ENCODE data around the gene MORF4L1.
"Not testable (repeated sequence)": the region's sequence is repeated elsewhere in the genome, so short reads cannot be mapped to it uniquely, and the experiment has no call there.

MORF4L1 gene

DNA sequence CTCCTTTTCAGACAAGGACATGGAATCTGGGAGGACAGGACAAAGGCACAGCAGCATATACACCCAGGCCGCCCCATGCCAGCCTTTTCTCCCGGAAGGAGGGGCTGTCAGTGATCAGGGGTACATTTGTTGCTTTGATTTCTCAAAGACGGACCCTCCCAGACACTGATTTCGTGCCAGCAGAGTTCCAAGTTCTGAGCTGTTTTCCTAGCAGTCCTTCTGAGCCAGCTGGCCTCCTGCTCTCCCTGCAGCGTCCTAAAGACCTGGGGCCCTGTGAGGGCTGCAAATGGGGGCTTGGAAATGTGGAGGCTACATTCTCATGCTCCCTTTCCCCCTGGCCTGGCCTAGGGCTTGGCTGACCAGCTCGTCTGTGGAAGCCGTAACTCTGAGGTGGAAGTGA, 49.8 kb downstream of the MORF4L1 start:
- in situ Hi-C loops (cut with MboI; ENCODE audit: low sequenced_read_pairs, unreplicated experiment) = loop anchor here (5.0 kb wide), 1 partner anchor 105 kb away; no protein-coding TSS in a partner anchor
- DNase-seq (ENCODE audit: low spot score) = no peak
- TF ChIP-seq, protein P1, sequence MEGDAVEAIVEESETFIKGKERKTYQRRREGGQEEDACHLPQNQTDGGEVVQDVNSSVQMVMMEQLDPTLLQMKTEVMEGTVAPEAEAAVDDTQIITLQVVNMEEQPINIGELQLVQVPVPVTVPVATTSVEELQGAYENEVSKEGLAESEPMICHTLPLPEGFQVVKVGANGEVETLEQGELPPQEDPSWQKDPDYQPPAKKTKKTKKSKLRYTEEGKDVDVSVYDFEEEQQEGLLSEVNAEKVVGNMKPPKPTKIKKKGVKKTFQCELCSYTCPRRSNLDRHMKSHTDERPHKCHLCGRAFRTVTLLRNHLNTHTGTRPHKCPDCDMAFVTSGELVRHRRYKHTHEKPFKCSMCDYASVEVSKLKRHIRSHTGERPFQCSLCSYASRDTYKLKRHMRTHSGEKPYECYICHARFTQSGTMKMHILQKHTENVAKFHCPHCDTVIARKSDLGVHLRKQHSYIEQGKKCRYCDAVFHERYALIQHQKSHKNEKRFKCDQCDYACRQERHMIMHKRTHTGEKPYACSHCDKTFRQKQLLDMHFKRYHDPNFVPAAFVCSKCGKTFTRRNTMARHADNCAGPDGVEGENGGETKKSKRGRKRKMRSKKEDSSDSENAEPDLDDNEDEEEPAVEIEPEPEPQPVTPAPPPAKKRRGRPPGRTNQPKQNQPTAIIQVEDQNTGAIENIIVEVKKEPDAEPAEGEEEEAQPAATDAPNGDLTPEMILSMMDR (IDR thresholded peaks at IDR 0.05; ENCODE audit: borderline replicate concordance, control extremely low read depth, extremely low read depth, insufficient read depth, missing control alignments) = no peak

DNA sequence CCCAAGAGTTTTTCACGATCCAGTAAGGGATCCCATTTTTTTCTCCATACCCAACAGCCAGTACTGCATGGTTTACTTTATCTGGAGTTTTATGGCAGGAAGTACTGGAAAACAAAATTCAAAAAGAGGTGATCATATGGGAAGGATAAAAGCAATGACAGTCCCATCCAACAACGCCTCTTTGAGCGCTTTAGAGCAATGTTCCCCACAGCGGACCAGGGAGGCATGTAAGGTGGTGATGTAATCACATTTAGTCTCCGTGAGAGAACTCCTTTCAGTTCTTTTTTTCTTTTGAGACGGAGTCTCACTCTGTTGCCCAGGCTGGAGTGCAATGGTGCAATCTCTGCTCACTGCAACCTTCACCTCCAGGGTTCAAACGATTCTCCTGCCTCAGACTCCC, 50.3 kb downstream of the MORF4L1 start:
- TF ChIP-seq, protein P1 (IDR thresholded peaks at IDR 0.05; ENCODE audit: borderline replicate concordance, control extremely low read depth, extremely low read depth, insufficient read depth, missing control alignments) = no peak
- DNase-seq (ENCODE audit: low spot score) = no peak
- in situ Hi-C loops (cut with MboI; ENCODE audit: low sequenced_read_pairs, unreplicated experiment) = loop anchor here (5.0 kb wide), 1 partner anchor 104 kb away; no protein-coding TSS in a partner anchor

DNA sequence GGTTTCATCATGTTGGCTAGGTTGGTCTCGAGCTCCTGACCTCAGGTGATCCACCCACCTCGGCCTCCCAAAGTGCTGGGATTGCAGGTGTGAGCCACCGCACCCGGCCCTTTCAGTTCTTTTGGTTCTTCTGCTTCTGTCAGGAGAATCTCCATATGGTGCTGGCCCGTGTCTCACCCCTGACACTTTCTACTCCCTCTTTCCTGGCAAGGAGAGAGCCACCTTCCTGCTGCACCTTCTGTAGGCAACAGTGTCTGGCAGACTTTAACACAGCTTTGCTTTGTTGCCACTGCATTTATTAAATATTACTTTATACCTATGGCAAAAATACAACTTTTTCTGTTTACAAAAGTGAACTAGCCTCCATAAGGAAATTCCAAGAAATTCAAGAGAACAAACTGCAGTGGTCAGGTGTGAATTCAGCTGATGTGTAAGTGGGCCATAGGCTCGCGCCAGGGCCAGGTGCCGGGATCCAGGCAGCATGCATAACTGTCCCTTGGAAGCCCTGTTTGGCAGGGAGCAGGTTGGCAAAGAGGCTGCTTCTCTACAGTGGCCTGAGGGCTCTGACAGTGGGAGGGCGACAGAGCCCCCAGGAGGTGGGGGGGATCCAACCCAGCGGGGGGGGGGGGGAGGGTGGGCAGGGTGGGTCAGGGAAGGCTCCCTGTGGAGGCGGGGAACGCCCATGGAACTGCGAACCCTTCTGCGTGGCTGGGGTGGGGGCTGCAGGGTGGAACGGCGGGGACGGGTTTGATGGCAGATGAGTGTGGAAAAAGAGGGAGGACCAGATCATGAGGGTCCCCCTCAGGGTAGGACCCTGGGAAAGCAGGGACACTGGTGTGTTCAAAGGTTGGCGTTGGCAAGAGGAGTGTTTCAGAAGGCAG, 51.0 kb downstream of the MORF4L1 start:
- in situ Hi-C loops (cut with MboI; ENCODE audit: low sequenced_read_pairs, unreplicated experiment) = loop anchor here (5.0 kb wide), 1 partner anchor 104 kb away; no protein-coding TSS in a partner anchor
- DNase-seq (ENCODE audit: low spot score) = no peak
- TF ChIP-seq, protein P1 (IDR thresholded peaks at IDR 0.05; ENCODE audit: borderline replicate concordance, control extremely low read depth, extremely low read depth, insufficient read depth, missing control alignments) = no peak

DNA sequence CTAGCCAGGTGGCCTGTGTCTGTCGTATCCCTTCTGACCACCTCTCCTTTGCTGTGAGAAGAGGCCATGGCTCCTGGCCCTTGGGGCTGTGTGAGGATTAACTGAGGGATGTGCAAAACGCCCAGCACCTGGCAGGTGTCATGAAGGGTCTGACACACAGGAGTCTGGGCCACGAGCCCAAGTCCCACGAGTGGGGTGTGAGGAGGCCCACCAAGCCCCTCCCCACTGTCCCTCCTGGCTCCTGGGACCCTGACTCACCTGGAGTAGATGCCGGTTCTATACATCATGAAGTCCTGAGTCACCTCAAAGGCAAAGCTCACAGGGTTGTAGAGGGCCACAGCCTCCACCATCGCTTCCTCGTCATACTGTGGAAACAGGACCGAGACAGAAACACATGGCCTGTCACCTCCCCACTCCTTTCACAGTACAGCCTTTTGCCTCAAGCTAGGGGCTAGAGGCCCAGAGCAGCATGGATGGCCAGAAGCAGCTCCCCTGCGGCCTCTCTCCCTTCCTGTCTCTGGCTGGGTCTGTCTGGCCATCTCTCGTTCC, 52.5 kb downstream of the MORF4L1 start:
- no peak for DNase-seq (ENCODE audit: low spot score)
- in situ Hi-C loops (cut with MboI; ENCODE audit: low sequenced_read_pairs, unreplicated experiment) = no loop called here

DNA sequence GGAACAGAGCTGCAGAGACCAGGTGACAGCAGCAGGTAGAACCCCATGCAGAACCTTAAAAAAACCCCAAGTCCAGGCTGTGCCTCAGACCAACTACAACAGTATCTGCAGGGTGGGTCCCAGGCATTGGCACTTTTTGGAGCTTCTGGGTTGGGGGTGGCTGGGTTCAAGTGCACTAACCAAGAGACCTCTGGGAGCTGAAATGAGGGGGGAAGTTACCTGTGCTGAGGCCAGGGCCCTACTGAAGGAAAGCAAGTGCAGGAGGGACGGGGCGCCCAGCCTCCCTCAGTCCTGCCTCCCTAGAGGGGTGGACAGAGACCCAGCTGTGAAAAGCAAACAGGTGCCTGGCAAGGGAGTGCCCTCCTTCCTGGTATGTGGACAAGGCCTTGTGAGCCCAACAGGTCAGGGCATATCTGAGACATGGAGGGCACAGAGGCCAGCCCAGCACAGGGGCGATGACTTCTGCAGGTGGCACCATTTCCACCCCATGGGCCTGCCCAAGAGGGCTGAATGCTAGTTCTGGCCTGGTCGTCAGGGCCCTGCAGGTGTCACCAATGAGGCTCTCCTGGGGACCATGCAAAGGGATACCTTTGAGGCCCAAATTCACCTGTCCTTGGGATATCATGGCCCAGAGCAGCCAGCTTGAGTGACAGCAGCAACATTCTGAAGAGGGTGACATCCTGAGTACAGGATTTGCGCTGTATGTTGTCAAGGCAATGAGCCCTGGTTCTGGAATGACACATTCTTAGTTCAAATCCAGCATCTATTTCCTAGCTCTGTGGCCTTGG, 53.5 kb downstream of the MORF4L1 start:
- TF ChIP-seq, protein P1 (IDR thresholded peaks at IDR 0.05; ENCODE audit: borderline replicate concordance, control extremely low read depth, extremely low read depth, insufficient read depth, missing control alignments) = no peak
- no peak for DNase-seq (ENCODE audit: low spot score)
- in situ Hi-C loops (cut with MboI; ENCODE audit: low sequenced_read_pairs, unreplicated experiment) = no loop called here

More for the DNA sequence above, 52.5 kb downstream of the MORF4L1 start:
- TF ChIP-seq, protein P1 (IDR thresholded peaks at IDR 0.05; ENCODE audit: borderline replicate concordance, control extremely low read depth, extremely low read depth, insufficient read depth, missing control alignments) = no peak

DNA sequence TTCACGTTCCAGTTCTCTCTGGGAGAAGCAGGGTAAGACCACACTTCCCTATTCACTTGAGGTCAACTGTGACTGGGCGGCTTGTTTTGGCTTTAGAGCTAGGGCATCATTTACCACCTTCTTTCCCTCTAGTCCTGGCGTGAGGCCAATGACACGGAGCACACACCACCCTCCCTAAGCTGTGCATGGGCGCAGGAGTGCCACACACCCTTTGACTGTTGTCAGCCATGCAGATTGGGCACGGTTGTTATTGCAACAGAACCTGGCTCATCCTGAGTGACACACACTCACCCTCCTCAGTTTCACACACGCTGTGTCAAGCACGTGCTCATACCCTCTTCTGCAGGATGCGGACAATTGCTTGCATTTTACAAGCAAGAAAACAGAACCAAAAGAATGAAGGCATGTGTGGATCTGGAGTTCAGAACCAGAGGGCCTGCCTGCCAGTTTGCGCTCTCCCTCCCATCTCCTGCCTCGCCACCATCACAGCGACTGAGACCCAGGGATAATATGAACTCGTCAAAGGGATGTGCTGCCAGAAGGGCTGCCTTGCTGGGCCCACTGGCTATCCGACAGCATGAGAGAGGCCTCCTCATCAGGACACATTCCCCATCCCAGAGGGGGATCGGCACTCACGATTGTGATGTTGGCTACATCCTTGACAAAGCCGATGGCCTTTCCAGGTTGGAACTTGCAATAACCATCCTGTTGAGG, 54.5 kb downstream of the MORF4L1 start:
- TF ChIP-seq, protein P1 (IDR thresholded peaks at IDR 0.05; ENCODE audit: borderline replicate concordance, control extremely low read depth, extremely low read depth, insufficient read depth, missing control alignments) = no peak
- in situ Hi-C loops (cut with MboI; ENCODE audit: low sequenced_read_pairs, unreplicated experiment) = no loop called here
- DNase-seq (ENCODE audit: low spot score) = no peak

DNA sequence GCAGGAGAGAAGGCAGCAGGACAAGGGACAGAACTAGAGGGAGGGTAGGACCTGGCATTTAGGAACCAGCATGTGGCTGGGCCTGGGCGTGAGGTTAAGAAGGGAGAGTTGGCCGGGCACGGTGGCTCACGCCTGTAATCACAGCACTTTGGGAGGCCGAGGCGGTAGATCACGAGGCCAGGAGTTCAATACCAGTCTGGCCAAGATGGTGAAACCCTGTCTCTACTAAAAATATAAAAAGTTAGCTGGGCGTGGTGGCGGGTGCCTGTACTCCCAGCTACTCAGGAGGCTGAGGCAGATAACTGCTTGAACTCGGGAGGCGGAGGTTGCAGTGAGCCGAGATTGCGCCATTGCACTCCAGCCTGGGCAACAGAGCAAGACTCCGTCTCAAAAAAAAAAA, 55.5 kb downstream of the MORF4L1 start:
- in situ Hi-C loops (cut with MboI; ENCODE audit: low sequenced_read_pairs, unreplicated experiment); DNase-seq (ENCODE audit: low spot score): not testable (repeated sequence)
